CD4-positive, alpha-beta memory T cell (primary cell): Measurements from ENCODE around the gene ENTPD3. TPM values are rescaled to one million over a fixed set of nuclear protein-coding genes. Genes with fewer than 3 reads are reported as not detected.

Source experiments
- CTCF ChIA-PET: fragments of 350-600 bp; sonication (Branson Sonifier 250); formaldehyde crosslinking; loops from one replicate; lab custom pipeline; 2021; ENCODE audit warnings: inconsistent platforms; ENCODE audit not compliant: partially characterized antibody; lab: Charles Lee
- POLR2A ChIA-PET: fragments of 350-600 bp; sonication (Branson Sonifier 250); formaldehyde crosslinking; loops from one replicate; lab custom pipeline; 2021; ENCODE audit not compliant: partially characterized antibody; lab: Charles Lee
- DNase-seq, 5 donors: peaks; one replicate each; pipeline versions ENCODE4 v3.0.0 to v3.0.0-alpha.2; 2020 to 2022; ENCODE audit warnings: mixed read lengths in 1 of 5
- H3K27ac ChIP-seq: one replicate; pipeline ENCODE4 v1.7.0; 2013; ENCODE audit warnings: low read depth, low read length
- H3K27me3 ChIP-seq: 2 replicates; pipeline ENCODE4 v1.7.0; 2013; ENCODE audit warnings: mild to moderate bottlenecking, low read length, moderate library complexity; ENCODE audit not compliant: insufficient read depth
- H3K36me3 ChIP-seq: 2 replicates; pipeline ENCODE4 v1.7.0; 2013; ENCODE audit warnings: mild to moderate bottlenecking, low read length, moderate library complexity; ENCODE audit not compliant: insufficient read depth
- H3K4me1 ChIP-seq: 2 replicates; pipeline ENCODE4 v1.7.0; 2013; ENCODE audit warnings: mild to moderate bottlenecking, low read length, moderate library complexity; ENCODE audit not compliant: insufficient read depth
- H3K4me3 ChIP-seq, 2 donors: one replicate each; pipeline ENCODE4 v1.7.0; 2013; ENCODE audit warnings: low read length in 2 of 2, mild to moderate bottlenecking in 1 of 2
- H3K9me3 ChIP-seq, 2 donors: one replicate each; pipeline ENCODE4 v1.7.0; 2013; ENCODE audit warnings: low read length in 2 of 2, control low read depth in 1 of 2; ENCODE audit not compliant: control insufficient read depth in 1 of 2
- H3K27ac Mint-ChIP-seq, 7 donors: one replicate each; pipeline ENCODE4 v1.8.0; 2020 to 2021; ENCODE audit warnings: mixed read lengths in 7 of 7, mild to moderate bottlenecking in 6 of 7, inconsistent platforms in 3 of 7, moderate library complexity in 3 of 7
- H3K27me3 Mint-ChIP-seq, 2 donors: one replicate each; pipeline ENCODE4 v1.8.0; 2020 to 2021; ENCODE audit warnings: mixed read lengths in 2 of 2
- H3K36me3 Mint-ChIP-seq, 2 donors: one replicate each; pipeline ENCODE4 v1.8.0; 2020 to 2021; ENCODE audit warnings: mixed read lengths in 2 of 2, inconsistent platforms in 1 of 2, mild to moderate bottlenecking in 1 of 2
- H3K4me1 Mint-ChIP-seq, 4 donors: one replicate each; pipeline ENCODE4 v1.8.0; 2020 to 2021; ENCODE audit warnings: mixed read lengths in 4 of 4, mild to moderate bottlenecking in 1 of 4
- H3K4me3 Mint-ChIP-seq, 8 donors: one replicate each; pipeline ENCODE4 v1.8.0; 2020 to 2021; ENCODE audit warnings: mixed read lengths in 8 of 8, mild to moderate bottlenecking in 7 of 8, moderate library complexity in 6 of 8, inconsistent platforms in 3 of 8
- H3K9me3 Mint-ChIP-seq, 8 donors: one replicate each; pipeline ENCODE4 v1.8.0; 2020 to 2021; ENCODE audit warnings: mixed read lengths in 8 of 8, mild to moderate bottlenecking in 5 of 8, inconsistent platforms in 3 of 8, moderate library complexity in 1 of 8
- intact Hi-C: fragments of 100-400 bp; cut with micrococcal nuclease; formaldehyde crosslinking; loops from one replicate; pipeline ENCODE4 v1.15.1; 2023
- polyA plus RNA-seq, 2 donors: library from polyadenylated mRNA; unstranded; fragments of 300-500 nt; fragmentation: Illumina TruSeq; gene quantifications; one replicate each; pipeline ENCODE4 v1.2.3, GENCODE V29; 2021
- total RNA-seq, 2 experiments: library from RNA; stranded (reverse); gene quantifications; one replicate each; pipeline ENCODE4 v1.2.3, GENCODE V29; 2021

The ENTPD3 gene
- total and polyA plus RNA-seq, 4 experiments from 2014 or later = not detected

DNA sequence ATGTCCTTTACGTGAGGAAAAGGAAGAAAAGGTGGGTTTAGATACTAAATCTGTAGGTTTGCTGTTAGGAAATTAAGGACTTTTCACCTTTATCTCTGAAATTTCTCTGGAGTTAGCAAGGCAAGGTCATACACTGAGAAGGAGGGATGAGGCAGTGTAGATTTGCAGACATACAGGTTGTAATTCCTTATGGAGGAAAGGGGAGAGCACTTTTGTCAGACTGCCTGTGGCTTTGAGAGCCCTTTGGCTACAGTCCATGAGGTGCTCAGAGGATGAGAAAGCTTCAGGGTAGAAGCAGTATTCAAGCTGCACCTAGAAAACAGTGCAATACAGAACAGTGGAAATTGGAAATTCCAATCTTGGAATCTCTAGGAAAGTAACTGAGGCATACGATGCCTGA, 78.5 kb downstream of the ENTPD3 start:
- H3K27ac Mint-ChIP-seq = peak overlapping the region in 6 of 7 donors; percentile 30 to 94 (median 57)
- Histone ChIP-seq H3K36me3 (peaks cover 25% of the 10 kb centered on the region), H3K9me3 (no peaks in the 10 kb centered on the region), H3K4me3 (no peak overlapping the region), H3K4me1 (peaks cover 23% of the 10 kb centered on the region), H3K27ac (no peak overlapping the region), H3K27me3 (no peaks in the 10 kb centered on the region)
- H3K27me3 Mint-ChIP-seq = no peaks in the 10 kb centered on the region
- intact Hi-C loops = no loop called here
- peaks cover 20 to 35% (median 22%) of the 10 kb centered on the region in 4 donors for H3K4me1 Mint-ChIP-seq
- ChIA-PET POLR2A (interaction anchor here (0.6 to 2.8 kb wide), 8 partner anchors 9 to 755 kb away, joined by 3 to 19 read pairs (median 5); partner anchors contain the start of gene ZNF620), CTCF (no interaction called here)
- DNase-seq = no peak
- H3K36me3 Mint-ChIP-seq = peaks cover 43% of the 10 kb centered on the region in 2 donors
- no peak overlapping the region for H3K4me3 Mint-ChIP-seq
- H3K9me3 Mint-ChIP-seq = no peaks in the 10 kb centered on the region

DNA sequence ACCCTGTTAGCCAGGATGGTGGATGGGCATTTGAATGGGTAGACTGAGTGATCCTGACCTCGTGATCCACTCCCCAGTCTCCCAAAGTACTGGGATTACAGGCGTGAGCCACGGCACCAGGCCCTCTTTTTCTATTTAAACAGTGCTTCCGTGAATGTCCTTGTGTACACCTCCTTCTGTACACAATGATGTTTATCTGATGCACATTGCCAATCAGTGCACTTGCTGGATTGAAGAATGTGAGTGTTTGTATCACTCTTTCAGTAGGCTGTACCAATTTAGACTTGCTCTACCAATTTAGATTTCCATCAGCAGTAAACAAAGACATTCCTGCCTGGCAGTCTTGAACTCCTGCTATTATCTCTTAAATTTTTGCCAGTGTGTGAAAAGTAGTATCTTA, 81.0 kb downstream of the ENTPD3 start:
- H3K9me3 ChIP-seq = no peaks in the 10 kb centered on the region
- Mint-ChIP-seq H3K4me1 (peaks cover 16 to 27% (median 20%) of the 10 kb centered on the region in 4 donors), H3K36me3 (peaks cover 21 to 27% of the 10 kb centered on the region in 2 donors), H3K4me3 (no peak overlapping the region), H3K27ac (peak overlapping the region in 1 of 7 donors; percentile 36), H3K9me3 (no peaks in the 10 kb centered on the region), H3K27me3 (no peaks in the 10 kb centered on the region)
- intact Hi-C loops = no loop called here
- ChIA-PET POLR2A (interaction anchor here (0.6 kb wide), 1 partner anchor 752 kb away, joined by 6 read pairs; no protein-coding TSS in a partner anchor), CTCF (no interaction called here)
- H3K36me3 ChIP-seq = peaks cover 11% of the 10 kb centered on the region
- no peak overlapping the region for H3K27ac ChIP-seq
- H3K4me3 ChIP-seq = no peak overlapping the region
- DNase-seq = no peak
- peaks cover 21% of the 10 kb centered on the region for H3K4me1 ChIP-seq
- H3K27me3 ChIP-seq = no peaks in the 10 kb centered on the region

DNA sequence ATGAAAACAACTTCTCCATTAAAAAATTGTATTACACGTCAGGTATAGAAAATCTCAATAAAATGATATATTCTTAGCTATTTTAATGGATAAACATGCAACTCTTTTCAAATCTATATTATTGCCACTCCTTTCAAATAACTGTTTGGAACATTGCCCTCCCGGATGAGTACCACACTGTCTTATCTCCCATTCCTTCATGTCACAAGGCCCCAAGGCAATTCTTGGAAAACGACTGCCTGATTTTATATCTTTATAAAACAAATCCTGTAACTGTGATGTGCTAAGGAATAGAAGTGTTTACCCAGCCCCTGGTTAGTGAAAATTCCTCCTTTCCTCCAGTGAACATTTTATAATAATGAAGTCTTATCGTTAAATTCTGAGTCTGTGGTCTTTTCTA, 83.7 kb downstream of the ENTPD3 start:
- POLR2A ChIA-PET = interaction anchor here (2.1 kb wide), 1 partner anchor 13 kb away, joined by 4 read pairs; the partner anchor contains the start of gene RPL14
- intact Hi-C loops = no loop called here

DNA sequence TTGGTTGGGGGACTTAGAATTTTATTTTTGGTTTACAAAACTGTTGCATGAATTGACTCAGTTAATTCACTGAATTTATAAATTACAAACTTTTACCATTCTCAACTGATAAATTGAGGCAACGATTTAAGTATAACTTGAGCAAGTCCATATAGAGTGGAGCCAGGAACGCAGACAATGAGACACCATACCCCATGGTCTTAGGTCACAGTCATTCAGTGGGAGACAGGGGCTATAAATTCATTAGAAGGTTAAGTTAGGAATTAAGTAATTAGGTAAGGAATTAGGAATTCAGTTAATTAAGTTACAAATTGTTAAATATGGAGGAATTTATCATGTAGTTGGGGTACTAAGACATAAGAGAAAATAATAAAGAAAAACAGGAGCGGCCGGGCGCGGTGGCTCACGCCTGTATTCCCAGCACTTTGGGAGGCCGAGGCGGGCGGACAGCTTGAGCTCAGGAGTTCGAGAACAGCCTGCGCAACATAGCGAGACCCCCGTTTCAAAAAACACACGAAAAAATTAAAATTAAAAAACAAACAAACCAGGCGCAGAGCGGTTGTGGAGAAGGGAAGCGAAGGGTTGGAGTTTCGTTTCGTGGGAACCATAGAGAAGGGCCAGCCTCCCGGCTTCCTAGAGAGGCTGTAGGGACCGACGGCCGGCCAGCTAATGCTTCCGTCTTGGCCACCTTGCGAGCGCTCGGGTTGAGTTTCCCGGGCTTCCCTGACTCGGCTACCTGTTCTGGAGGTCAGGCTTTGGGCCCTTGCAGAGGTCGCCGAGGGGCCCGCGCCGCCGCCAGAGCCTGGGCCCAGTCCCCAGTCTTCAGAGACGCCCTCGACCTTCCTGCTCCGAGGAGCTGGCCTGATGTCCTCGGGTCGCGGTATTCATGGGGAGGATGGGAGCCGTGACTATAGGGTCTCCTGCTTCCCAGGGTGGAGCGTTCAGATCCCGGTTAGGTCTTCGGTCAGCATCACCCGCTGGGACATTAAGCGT, 89.8 kb downstream of the ENTPD3 start, which contains the start of gene ZNF619:
Gene ZNF619, plus strand, starts transcription at position 645 of the 993 bp plus-strand sequence. CDS start 858 bp downstream, outside the sequence.
- H3K27ac ChIP-seq = peak within 1 kb of the TSS; percentile 68
- no peaks in the 10 kb centered on the region for H3K27me3 Mint-ChIP-seq
- peak; percentile 52 to 67 (median 59) for DNase-seq
- ChIA-PET POLR2A (interaction anchor here (0.8 to 3.0 kb wide), 10 partner anchors 10 to 168 kb away, joined by 3 to 27 read pairs (median 6); partner anchors contain the start of genes EIF1B, RPL14, ZNF620 and ZNF621), CTCF (interaction anchor here (1.1 to 1.2 kb wide), 3 partner anchors 18 to 49 kb away, joined by 3 to 5 read pairs (median 3); partner anchors contain the start of gene ZNF620)
- intact Hi-C loops = loop anchor here (1.0 to 2.0 kb wide), 4 partner anchors 19 to 48 kb away; partner anchors contain the start of genes RPL14, ZNF620 and ZNF621
- no peaks in the 10 kb centered on the region for H3K9me3 Mint-ChIP-seq
- no peaks in the 10 kb centered on the region for H3K36me3 ChIP-seq
- no peaks in the 10 kb centered on the region for H3K9me3 ChIP-seq
- peak within 1 kb of the TSS; percentile 91 to 95 (median 94) for H3K4me3 Mint-ChIP-seq
- H3K4me1 Mint-ChIP-seq = peaks cover 14 to 38% (median 22%) of the 10 kb centered on the region in 4 donors
- H3K4me3 ChIP-seq = peak within 1 kb of the TSS; percentile 19 to 60
- H3K36me3 Mint-ChIP-seq = peaks cover 10 to 38% of the 10 kb centered on the region in 2 donors
- no peaks in the 10 kb centered on the region for H3K27me3 ChIP-seq
- H3K27ac Mint-ChIP-seq = peak within 1 kb of the TSS; percentile 82 to 98 (median 95)
- H3K4me1 ChIP-seq = peaks cover 16% of the 10 kb centered on the region

More for the DNA sequence above, 83.7 kb downstream of the ENTPD3 start:
- H3K4me1 ChIP-seq = no peaks in the 10 kb centered on the region
- Mint-ChIP-seq H3K27me3 (no peaks in the 10 kb centered on the region), H3K4me1 (peaks cover 0 to 2% (median under 1%) of the 10 kb centered on the region in 4 donors), H3K9me3 (no peaks in the 10 kb centered on the region), H3K36me3 (peaks cover 4 to 7% of the 10 kb centered on the region in 2 donors), H3K27ac (no peak overlapping the region), H3K4me3 (no peak overlapping the region)
- no peak overlapping the region for H3K27ac ChIP-seq
- no peak for DNase-seq
- no peak overlapping the region for H3K4me3 ChIP-seq
- no peaks in the 10 kb centered on the region for H3K27me3 ChIP-seq
- CTCF ChIA-PET = no interaction called here
- H3K36me3 ChIP-seq = no peaks in the 10 kb centered on the region
- no peaks in the 10 kb centered on the region for H3K9me3 ChIP-seq

DNA sequence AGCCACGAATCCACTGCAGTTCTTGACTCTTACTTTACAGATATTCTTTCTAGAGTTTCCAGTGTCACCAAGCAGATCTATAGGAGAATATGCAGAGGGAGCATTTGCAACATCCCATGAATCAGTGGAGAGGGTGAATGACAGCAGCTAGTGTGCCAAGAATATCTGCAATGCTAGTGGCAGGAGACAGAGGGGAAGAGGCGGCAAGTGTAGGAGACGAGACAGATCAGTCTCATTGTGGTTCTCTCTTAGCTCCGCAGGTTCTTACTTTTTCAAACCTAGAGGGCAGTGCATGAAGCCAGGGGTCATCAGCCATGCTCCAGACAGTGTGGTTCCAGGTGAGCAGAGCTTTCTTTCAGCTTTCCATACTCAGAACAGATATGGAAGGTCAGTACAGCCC, 90.7 kb downstream of the ENTPD3 start:
- Histone ChIP-seq H3K9me3 (no peaks in the 10 kb centered on the region), H3K27me3 (no peaks in the 10 kb centered on the region), H3K36me3 (no peaks in the 10 kb centered on the region), H3K4me3 (peak overlapping the region; percentile 19 to 60), H3K27ac (peak overlapping the region; percentile 68), H3K4me1 (peaks cover 19% of the 10 kb centered on the region)
- intact Hi-C loops = loop anchor here (1.0 to 2.0 kb wide), 4 partner anchors 20 to 47 kb away; partner anchors contain the start of genes RPL14, ZNF620 and ZNF621
- no peaks in the 10 kb centered on the region for H3K9me3 Mint-ChIP-seq
- H3K36me3 Mint-ChIP-seq = peaks cover 17 to 46% of the 10 kb centered on the region in 2 donors
- no peaks in the 10 kb centered on the region for H3K27me3 Mint-ChIP-seq
- POLR2A ChIA-PET = interaction anchor here (0.5 to 3.0 kb wide), 11 partner anchors 13 to 47 kb away, joined by 3 to 27 read pairs (median 5); partner anchors contain the start of genes RPL14, ZNF620 and ZNF621
- CTCF ChIA-PET = interaction anchor here (1.1 to 1.5 kb wide), 4 partner anchors 19 to 48 kb away, joined by 3 to 6 read pairs (median 4); partner anchors contain the start of gene ZNF620
- H3K4me1 Mint-ChIP-seq = peaks cover 19 to 44% (median 26%) of the 10 kb centered on the region in 4 donors
- H3K4me3 Mint-ChIP-seq = peak overlapping the region; percentile 91 to 95 (median 94)
- H3K27ac Mint-ChIP-seq = peak overlapping the region; percentile 82 to 98 (median 95)
- no peak for DNase-seq
